Mucosa of descending colon (tissue), 3 donors: ENCODE measurements around the gene MSL2. TPM values are rescaled to one million over a fixed set of nuclear protein-coding genes. Genes with fewer than 3 reads are reported as not detected.
A peak's percentile ranks its signal among the peaks of the same experiment; 100 is the strongest.

Experiments
- ATAC-seq: fragments of 200-7000 bp; cut with Tn5 transposase; one replicate; pipeline ENCODE4 v1.9.1; 2020; ENCODE audit warnings: mild to moderate bottlenecking, moderate library complexity
- DNase-seq, 3 donors: peaks; one replicate each; pipeline ENCODE4 v3.0.0-alpha.2; 2020
- H3K36me3 ChIP-seq: fragments of 200-600 bp; one replicate; pipeline ENCODE4 v1.8.0; 2021; ENCODE audit warnings: low read depth, mild to moderate bottlenecking
- H3K4me1 ChIP-seq: fragments of 200-600 bp; one replicate; pipeline ENCODE4 v1.8.0; 2021; ENCODE audit warnings: low read depth, mild to moderate bottlenecking
- H3K4me3 ChIP-seq: fragments of 200-600 bp; one replicate; pipeline ENCODE4 v1.8.0; 2021; ENCODE audit warnings: mild to moderate bottlenecking
- H3K9me3 ChIP-seq: fragments of 200-600 bp; one replicate; pipeline ENCODE4 v1.8.0; 2021; ENCODE audit warnings: mild to moderate bottlenecking
- intact Hi-C, 2 donors: fragments of 100-400 bp; cut with DNase I in 1 of 2; cut with micrococcal nuclease in 1 of 2; formaldehyde crosslinking; loops; one replicate each; pipeline versions ENCODE4 v1.11.0 to v1.11.1; 2022; cut with DNase I, micrococcal nuclease
- total RNA-seq, 3 donors: library from RNA; stranded (reverse); fragmentation: NEBNext Ultra II Directional in 2 of 3; extraction: Animal tissue kit (Norgen Biotek cat#: 25700) in 2 of 3; gene quantifications; one replicate each; pipeline versions ENCODE4 v1.2.1 to v1.2.4, GENCODE V29; 2021 to 2023
- TF ChIP-seq, protein P1 (sequence below): fragments of 200-600 bp; IDR thresholded peaks from one replicate; pipeline ENCODE4 v1.8.0; 2022; ENCODE audit warnings: antibody characterized with exemption, mild to moderate bottlenecking
- donor health status: DM: no; HTN: no; CAD: no; lungs with moderate emphysema.
- donor health status: DM: no; HTN: no; CAD: no.
- donor health status: DM: no; HTN: yes; CAD: no.

The MSL2 gene
- total RNA-seq, 3 donors from 2014 or later, result 22.6 to 37.0 (median 28.9) TPM

DNA sequence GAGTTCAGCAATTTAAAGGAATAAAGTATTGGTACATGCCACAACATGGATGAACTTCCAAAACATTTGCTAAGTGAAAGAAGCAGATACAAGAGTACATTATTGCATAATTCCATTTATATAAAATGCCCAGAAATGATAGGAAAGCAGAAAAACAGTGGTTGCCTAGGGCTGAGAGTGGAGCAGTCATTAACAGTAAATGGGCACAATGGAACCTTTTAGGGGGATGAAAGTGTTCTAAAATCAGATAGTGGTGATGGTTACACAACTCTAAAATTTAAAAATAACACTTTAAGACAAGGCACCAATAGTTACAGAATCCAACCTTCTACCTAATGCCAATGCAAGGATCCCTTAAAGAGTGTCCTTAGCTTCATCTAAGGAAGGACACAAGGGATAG is 34.6 kb downstream of the MSL2 start:
- DNase-seq (no peak), ATAC-seq (no peak)
- peaks cover 3% of the 10 kb centered on the region for H3K4me1 ChIP-seq
- no peaks in the 10 kb centered on the region for H3K36me3 ChIP-seq
- intact Hi-C loops, result no loop called here
- no peaks in the 10 kb centered on the region for H3K9me3 ChIP-seq
- TF ChIP-seq, protein P1, sequence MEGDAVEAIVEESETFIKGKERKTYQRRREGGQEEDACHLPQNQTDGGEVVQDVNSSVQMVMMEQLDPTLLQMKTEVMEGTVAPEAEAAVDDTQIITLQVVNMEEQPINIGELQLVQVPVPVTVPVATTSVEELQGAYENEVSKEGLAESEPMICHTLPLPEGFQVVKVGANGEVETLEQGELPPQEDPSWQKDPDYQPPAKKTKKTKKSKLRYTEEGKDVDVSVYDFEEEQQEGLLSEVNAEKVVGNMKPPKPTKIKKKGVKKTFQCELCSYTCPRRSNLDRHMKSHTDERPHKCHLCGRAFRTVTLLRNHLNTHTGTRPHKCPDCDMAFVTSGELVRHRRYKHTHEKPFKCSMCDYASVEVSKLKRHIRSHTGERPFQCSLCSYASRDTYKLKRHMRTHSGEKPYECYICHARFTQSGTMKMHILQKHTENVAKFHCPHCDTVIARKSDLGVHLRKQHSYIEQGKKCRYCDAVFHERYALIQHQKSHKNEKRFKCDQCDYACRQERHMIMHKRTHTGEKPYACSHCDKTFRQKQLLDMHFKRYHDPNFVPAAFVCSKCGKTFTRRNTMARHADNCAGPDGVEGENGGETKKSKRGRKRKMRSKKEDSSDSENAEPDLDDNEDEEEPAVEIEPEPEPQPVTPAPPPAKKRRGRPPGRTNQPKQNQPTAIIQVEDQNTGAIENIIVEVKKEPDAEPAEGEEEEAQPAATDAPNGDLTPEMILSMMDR, result no peak
- no peak overlapping the region for H3K4me3 ChIP-seq

DNA sequence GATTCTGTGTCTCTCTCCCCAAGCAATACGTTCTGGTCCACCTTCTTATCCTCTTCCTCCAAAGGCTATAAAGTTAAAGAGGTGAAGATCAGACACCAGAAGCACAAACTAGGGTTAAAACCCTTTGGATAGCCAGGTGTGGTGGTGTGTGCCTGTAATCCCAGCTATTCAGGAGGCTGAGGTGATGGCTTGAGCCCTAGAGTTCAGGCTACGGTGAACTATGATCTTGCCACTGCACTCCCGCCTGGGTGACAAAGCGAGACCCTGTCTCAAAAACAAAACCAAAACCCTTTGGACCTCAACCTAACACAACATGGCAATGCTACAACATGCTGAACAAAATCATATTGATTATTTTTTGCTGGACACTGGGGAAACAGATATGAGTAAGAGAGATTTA is 43.2 kb downstream of the MSL2 start:
- TF ChIP-seq, protein P1, result no peak
- H3K9me3 ChIP-seq, result no peaks in the 10 kb centered on the region
- ATAC-seq (no peak), DNase-seq (no peak)
- no peaks in the 10 kb centered on the region for H3K36me3 ChIP-seq
- H3K4me1 ChIP-seq, result peaks cover 7% of the 10 kb centered on the region
- no peak overlapping the region for H3K4me3 ChIP-seq
- intact Hi-C loops, result no loop called here

DNA sequence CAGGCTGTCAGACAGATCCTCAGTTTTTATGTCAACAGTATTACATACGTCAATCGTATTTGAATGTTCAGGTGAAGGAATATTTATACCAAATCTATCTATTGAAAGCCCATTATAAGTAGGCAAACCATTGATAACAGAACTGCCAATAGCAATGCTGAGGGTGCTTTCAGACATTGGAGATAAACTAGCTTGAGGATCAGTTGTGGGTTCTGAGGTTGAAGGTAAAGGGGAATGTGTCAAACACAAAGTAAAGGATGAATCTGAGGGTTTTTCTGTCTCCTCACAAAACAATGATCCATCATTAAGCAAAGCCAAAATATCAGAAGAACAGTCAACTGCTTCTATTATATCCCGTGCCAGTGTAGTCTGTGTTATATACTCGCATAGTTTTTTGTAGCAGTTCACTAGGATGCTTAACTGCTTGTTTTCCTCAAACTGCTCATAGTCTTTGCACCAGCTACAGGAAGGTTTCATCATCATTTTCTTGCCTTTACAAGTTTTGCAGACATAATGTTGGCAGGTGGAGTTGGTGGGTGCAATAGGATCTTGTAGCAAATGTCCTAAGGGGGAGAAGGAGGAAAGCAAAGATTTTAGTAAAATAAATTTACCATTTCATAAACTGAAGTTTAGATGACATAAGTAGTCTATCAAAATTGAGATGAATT is 43.8 kb downstream of the MSL2 start:
- intact Hi-C loops, result no loop called here
- H3K36me3 ChIP-seq, result no peaks in the 10 kb centered on the region
- no peaks in the 10 kb centered on the region for H3K9me3 ChIP-seq
- H3K4me3 ChIP-seq, result no peak overlapping the region
- TF ChIP-seq, protein P1, result no peak
- H3K4me1 ChIP-seq, result peaks cover 7% of the 10 kb centered on the region
- ATAC-seq (no peak), DNase-seq (no peak)

DNA sequence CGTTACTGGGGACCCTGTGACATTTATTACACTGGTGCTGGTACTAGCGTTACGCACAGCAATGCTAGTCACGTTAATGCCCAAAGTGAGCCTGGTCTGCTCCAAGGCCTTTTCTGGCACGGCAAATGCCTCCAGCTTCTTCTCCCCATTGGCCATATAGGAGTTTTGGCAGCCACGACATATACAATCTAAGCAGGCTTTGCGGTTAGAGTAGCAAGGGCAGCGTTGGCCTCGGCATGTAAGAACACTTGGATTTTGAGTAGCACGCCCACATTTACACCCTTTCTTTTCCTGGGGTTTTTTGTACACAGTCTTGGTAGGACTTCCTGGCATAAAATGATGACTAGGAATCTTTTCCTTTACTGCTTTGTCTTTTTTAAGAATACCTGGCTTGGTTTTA is 44.9 kb downstream of the MSL2 start:
- Histone ChIP-seq H3K9me3 (no peaks in the 10 kb centered on the region), H3K4me3 (no peak overlapping the region), H3K4me1 (peaks cover 7% of the 10 kb centered on the region), H3K36me3 (no peaks in the 10 kb centered on the region)
- intact Hi-C loops, result no loop called here
- no peak for DNase-seq
- ATAC-seq, result peak; percentile 11
- TF ChIP-seq, protein P1, result no peak

DNA sequence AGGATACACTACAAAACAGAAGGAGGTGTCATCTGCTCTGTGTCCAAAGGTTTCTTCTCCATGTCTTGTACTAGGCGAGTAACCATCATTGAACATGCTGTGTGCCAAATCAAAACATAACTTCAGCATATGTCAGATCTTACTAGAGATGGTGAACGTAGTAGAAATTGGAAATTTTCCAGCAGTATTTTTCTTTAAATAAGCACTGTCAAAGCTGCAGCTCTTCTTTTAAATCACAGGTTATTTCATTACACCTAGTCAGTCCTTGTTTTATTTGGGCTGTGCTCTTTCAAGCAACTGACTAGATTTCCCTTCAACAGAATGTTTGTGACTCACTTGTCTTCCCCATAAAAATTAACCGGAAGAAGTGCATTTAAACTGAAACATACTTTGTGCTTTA is 46.5 kb downstream of the MSL2 start:
- intact Hi-C loops, result no loop called here
- TF ChIP-seq, protein P1, result no peak

More for the DNA sequence above, 46.5 kb downstream of the MSL2 start:
- DNase-seq, result no peak
- peaks cover 7% of the 10 kb centered on the region for H3K4me1 ChIP-seq
- no peaks in the 10 kb centered on the region for H3K9me3 ChIP-seq
- no peaks in the 10 kb centered on the region for H3K36me3 ChIP-seq
- no peak overlapping the region for H3K4me3 ChIP-seq
- peak; percentile 49 for ATAC-seq
